ENCODE measurements around the gene S100A14.

The S100A14 gene

GRCh38 chr1:153565529-153566374 lies 50.4 kb downstream of the S100A14 start, which contains the start of gene S100A2:
Gene S100A2, minus strand, starts transcription at chr1:153565844. Its CDS starts 1,967 bp downstream, at chr1:153563877.
- peaks cover 20% of the 10 kb centered on the region for H3K4me1 ChIP-seq (ENCODE audit: low read depth, poor library complexity, severe bottlenecking)
- H3K36me3 ChIP-seq (ENCODE audit: insufficient read depth), result no peaks in the 10 kb centered on the region
- no peak within 1 kb of the TSS for H3K9ac ChIP-seq
- peak within 1 kb of the TSS; percentile 24 for H3K4me2 ChIP-seq
- peak within 1 kb of the TSS; percentile 77 for H2AFZ ChIP-seq (ENCODE audit: low read depth)
- no peak within 1 kb of the TSS for H3K27ac ChIP-seq
- no peak within 1 kb of the TSS for H3K4me3 ChIP-seq (IDR thresholded peaks at IDR 0.05; ENCODE audit: insufficient read depth, low read depth, low read length)
- no peak for TF ChIP-seq CTCF (conservative IDR thresholded peaks at IDR 0.05; ENCODE audit: low read depth, low read length)
- no peaks in the 10 kb centered on the region for H3K27me3 ChIP-seq (ENCODE audit: insufficient read depth, low read depth)
- H3K79me2 ChIP-seq (ENCODE audit: insufficient read depth, low read depth), result no peaks in the 10 kb centered on the region
- H4K20me1 ChIP-seq (ENCODE audit: insufficient read depth), result no peaks in the 10 kb centered on the region
